Measurements from ENCODE around the gene OR2S2.
A peak's percentile ranks its signal among the peaks of the same experiment; 100 is the strongest.
"Not testable (repeated sequence)": the region's sequence is repeated elsewhere in the genome, so short reads cannot be mapped to it uniquely, and the experiment has no call there.

OR2S2 gene, protein sequence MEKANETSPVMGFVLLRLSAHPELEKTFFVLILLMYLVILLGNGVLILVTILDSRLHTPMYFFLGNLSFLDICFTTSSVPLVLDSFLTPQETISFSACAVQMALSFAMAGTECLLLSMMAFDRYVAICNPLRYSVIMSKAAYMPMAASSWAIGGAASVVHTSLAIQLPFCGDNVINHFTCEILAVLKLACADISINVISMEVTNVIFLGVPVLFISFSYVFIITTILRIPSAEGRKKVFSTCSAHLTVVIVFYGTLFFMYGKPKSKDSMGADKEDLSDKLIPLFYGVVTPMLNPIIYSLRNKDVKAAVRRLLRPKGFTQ
- 0 to 0.07 (median 0) reads per million in 18 experiments for total RNA-seq

DNA sequence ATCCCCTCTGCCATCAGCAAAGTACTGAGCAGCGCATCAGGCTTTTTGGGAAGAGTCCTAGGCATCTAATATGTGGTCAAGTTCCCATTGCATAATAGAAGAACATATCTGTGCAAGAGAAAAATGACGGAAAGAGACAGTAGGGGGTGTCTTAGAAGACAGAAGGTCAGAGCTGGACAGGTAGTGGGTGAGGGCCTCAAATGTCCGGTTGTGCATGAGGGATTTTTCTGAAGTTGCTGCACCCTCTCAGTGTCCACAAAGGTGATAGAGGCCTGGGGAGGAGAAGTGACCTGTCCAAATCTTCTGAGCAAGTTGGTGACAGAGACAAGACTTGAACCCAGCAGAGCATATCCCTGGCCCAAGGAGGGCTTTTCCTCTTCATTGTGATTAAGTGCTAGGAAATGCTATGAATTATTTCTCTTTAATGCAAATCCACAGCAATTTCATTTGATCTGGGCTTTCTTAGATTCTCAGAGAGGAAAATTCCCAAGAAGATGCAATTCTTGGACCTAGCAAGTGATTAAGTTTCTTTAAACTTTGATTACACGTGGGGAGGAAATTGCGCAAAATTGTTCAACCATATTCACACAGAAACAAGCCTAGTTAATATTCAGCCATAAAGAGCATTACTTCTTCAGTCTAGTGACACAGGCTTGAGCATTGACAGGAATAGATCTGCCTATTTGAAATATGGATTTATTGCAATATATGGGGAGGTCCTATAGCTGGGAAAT, at the start of gene OR2S2:
Gene OR2S2, minus strand, starts transcription at position 51 of the 734 bp plus-strand sequence. CDS start 56 bp downstream, outside the sequence.
- no peak for DNase-seq

DNA sequence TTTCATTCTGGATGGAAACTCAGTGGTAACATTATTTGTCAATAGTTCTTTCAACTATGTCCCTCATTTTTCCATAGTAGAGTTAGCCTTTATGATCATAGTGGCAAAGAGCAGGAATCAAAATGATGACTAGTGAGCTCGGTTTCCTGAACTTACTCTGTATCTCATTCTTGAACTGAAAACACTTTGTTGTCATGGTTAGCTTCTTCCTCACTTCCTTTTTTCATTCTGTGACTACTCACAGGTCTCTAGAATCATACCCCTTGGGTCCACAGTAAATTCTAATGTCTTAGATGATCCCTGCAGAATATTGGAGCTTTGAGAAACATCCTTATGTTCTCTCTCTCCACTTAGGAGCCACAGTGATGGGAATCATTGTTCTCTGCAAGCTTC, 49.4 kb upstream of the OR2S2 start:
- DNase-seq, result no peak

DNA sequence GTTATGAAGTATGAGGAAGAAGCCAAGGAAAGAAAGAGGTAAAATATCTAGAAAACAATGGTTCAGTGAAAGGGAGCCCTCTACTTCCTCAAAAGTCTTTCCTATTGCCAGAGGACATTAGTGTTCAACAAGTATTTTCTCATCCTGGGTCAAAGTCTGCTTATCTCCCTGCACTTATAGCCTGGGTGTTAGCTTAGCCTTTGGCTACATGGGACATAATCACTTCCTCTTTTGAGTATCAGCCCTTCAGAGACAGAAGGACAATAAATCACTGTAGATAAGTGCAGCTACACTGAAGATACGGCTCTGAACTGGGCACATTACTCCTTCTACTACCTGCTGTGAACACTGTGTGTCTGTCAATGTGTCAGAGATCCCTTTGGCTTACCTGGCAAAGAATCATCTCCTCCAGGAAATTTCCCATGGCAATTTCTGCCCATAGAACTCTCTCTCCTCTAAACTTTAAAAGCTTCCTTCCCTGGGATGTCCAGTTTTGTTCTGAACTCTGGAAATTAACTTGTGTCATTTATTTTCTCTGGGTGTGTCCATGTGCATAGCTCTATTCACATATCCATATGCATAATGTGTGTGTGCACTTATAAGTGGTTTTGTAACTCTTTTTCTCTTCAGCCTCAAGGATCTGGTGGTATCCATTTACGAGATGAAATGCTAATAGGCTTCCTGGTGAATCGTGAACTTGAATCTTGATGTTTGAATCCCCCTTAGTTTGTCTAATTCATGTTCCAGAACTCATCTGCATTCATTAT, 48.8 kb upstream of the OR2S2 start:
- DNase-seq, result peak; percentile 9 to 18

DNA sequence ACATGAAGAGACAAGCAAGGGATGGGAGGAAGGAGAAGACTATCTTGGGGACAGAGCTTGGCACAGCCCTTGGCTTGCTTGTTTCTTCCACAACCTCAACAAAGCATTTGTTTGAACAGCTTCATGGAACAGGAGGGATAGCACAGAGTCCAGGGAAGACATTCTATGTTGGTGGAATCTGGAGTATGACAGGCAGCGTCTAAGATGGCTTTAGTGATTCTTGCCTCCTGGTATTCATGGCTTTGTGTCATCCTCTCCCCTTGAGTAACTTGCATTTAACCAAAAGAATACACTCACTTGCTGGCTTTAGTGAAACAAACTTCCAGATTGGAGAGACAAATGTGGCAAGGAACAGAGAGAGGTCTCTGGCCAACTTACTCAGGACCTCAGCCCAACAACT, 47.9 kb upstream of the OR2S2 start:
- no peak for DNase-seq

DNA sequence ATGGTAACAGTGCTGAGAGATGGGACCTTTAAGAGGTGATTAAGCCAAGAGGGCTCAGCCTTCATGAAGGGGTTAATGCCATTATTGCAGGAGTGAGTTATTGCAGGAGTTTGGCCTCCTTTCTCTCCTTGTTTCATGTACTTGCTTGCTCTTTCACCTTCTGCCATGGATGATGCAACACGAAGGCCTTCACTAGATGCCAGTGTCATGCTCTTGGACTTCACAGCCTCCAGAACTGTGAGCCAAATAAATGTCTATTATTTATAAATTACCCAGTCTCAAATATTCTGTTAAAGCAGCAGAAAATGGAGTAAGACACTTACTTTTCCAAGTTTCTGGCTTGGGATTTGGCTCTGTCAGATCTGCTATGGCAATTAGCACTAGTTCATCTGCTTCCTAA, 40.4 kb upstream of the OR2S2 start:
- DNase-seq, result no peak

DNA sequence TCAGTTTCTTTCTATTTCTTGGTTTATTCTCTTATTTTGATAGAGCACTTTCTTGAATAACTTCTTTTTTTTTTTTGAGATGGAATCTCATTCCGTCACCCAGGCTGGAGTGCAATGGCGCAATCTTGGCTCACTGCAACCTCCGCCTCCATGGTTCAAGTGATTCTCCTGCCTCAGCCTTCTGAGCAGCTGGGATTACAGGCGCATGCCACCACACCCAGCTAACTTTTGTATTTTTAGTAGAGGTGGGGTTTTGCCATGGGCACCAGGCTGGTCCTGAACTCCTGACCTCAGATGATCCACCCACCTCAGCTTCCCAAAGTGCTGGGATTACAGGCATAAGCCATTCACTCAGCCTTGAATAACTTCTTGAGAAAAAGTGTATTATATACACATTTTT, 39.1 kb upstream of the OR2S2 start:
- DNase-seq, result not testable (repeated sequence)

DNA sequence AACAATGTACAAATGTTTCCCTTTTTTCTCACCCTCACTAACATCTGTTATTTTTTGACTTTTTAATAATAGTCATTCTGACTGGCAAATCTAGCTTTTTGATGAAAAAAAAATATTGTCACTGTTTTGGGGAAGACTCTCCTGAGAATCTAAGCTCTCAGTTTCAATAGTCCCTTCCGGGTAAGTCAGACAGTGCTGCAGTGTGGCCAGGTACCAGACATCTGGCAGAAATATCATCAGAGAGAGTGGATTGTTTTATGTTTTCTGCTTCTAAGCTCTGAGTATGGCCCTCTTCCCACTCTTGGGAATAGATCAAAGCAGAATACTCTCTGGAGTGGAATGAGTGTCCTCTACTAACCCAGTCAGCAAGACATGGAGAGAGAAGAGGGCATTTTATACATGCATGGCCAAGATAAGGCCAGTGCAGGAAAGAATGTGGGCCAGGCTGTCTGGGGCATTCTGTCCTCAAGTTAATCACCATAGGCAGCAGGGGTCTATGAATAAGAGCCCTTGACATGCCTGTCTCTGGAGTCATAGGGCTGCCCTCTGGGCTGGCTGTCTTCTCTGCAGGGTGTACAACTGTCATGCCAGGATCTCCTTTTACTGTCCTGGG, 38.5 kb upstream of the OR2S2 start:
- DNase-seq, result no peak

DNA sequence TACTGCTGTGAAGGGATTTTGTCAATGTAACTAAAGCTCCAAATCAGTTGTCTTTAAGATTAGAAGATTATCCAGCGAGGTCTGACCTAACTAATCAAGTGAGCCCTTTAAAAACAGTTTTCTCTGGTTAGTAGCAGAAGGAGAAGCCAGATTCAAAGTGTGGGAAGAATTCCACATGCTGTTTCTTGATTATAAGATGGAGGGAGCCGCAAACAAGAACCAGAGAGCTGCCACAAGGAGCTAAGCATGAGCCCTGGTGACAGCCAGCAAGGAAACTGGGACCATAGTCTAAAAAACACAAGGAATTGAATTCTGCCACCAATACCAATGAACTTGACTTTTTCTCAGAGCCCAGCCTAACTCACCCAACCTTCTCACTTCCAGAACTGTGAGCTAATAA, 37.0 kb upstream of the OR2S2 start:
- DNase-seq, result no peak

DNA sequence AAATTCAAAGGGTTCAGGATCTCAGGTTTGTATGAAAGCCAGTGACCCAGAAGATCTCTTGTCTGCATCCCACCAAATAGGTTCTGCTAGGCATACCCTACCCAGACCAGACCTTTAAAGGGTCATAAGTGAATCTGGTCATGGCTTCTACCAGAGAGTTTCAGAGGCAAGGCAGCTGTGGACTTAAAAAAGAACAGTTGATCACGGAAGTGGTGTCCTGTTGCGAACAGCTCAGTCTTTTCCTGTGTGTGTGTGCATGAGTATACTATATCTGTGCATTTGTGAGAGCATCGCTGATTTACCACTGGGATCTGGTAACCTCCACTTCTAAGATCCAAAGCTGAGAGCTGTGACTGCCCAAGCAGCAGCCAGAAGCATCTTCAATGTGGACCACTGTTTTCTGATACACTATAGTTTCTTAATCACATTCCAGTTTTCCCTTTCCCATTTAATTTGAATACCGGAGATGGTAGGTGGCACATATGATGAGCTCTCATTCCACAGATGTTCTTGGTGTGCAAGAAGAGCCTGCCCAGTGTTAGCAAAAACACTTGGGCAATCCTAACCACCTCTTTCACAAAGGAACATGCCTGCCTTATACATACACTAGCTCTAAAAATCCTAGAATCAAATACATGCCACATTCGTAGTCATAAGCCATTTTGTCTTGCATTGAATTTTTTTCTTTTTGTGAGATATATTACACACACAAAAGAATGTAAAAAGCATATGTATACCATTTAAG, 36.2 kb upstream of the OR2S2 start:
- DNase-seq, result no peak

DNA sequence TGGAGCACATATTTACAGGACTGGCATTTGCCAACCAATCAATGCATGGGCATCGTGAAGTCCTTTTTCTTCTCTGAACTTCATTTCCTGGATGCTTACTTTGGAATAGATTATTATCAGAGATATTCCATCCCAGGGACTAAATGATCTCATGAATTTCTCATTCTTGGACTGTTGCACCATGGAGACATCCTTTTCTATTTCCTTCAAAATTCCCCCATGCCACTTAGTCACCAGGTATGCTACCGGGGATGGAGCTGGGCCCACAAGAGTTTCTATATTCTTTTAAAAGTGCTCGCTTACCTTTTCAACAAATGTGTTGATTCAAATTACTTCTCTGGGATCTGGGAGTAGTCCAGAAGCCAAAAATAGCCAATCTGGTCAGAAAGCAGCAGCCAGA, 35.2 kb upstream of the OR2S2 start:
- not testable (repeated sequence) for DNase-seq

DNA sequence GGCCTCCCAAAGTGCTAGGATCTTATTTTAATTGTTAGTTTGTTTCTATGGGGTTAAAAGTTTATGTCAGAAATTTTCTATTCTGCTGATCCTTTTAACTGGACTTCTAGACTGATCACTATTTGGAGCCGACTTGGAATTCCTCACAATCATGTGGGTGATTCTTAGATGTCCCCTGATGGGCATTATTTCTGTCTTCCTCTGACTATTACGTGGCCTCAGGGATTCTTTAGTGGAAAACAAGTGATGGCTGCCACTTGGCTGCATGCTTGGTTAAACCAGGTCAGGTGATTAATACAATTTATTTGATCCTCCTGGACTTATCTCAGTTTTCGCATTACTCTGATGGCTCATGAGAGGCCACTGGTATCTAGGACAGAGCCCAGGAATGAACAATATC, 32.2 kb upstream of the OR2S2 start:
- DNase-seq, result no peak

DNA sequence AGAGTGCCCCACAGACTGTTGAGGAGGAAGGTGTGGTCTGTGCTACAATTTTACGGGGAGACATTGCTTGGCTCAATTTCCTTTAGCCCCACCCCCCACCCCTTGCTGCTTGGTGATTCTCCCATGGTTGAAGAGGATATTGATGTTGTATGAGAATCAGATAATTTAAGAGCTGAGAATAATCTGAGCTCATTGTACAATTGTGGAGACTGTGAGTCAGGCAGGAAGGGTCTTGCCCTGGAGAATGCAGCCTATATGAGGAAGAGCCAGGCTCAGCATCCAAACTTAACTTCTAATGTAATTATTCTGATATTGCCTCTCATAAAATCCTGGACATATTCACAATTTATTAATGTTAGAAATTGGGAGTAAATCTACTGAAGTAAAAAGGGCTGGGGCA, 26.1 kb upstream of the OR2S2 start:
- DNase-seq, result no peak

DNA sequence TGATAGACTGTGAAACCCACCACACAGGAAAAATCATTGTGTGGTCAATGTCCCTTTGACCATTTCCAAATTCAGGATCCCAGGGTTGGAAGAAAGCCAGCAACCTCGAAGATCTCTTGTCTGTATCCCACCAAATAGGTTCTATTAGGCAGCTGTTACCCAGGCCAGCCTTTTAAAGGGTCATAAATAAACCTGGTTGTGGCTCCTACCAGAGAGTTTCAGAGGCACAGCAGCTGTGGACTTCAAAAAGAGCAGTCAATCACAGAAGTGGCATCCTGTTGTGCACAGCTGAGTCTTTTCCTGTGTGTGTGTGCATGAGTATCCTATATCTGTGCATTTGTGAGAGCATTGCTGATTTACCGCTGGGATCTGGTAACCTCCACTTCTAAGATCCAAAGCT, 23.7 kb upstream of the OR2S2 start:
- no peak for DNase-seq

DNA sequence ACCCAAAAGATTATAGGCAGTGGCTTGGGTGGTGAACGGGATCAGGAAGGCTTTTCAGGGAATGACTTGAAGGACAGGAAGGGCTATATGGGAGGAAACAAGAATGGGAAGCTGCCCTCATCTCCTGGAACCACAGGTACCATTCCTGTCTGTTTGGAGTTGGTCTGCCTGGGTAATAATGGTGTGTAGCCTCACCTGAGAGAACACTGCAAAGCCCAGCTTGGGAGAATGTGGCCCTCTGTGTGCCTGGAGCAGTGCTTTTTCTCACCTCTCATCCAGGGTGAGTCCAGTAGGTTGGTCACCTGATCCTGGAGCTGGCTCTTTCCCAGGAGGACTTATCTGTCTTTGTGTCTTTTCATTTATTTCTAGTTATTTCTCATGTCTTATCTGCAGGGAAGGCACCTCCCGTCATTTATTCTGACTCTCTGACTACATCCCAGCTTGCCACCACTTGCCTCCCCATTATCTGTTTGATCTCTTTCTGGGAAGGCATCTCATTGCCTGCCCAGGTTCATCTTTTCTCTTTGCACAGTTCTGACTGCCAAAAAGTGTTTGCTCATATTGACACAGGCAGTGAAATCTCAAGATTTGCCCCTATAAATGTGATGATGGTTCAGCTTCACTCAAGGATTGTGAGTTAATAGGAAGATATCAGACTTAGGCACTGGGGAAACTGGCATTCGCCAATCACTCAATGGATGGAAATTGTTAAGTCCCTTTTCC, 22.5 kb upstream of the OR2S2 start:
- no peak for DNase-seq

DNA sequence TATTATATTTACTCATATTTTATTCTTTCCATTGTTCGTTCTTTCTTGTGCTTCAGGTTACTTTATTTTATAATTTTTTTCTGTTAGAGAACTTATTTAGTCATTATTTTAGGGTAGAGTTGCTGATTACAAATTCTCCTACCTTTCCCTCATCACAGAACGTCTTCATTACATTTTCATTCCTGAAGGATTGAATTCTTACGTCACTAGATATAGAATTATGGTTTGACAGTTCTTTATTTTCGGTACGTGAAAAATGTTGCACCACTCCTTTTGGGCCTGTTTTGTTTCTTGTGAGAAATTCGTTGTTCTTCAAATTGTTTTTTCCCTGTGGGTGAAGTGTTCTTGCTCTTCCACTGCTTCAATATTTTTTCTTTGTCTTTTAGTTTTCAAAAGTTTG, 20.8 kb upstream of the OR2S2 start:
- DNase-seq, result no peak

DNA sequence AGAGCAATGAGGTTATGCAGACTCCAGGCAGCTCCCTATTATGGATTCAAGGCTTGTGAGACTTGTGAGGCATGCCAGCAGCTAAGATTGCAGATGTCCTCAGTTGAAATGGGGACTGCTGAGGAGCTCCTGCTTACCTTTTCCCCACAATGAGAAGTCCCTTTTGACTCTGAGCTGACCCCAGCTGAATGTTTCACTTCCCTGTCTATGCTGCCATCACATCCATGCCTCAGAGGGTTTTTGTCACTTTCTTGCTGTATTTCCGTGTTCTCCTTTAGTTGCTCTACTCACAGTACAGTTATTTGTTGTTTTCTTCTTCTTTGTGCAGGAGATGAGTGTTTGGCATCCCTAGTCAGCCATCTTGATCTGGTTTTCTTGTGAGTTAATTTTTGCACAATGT, 18.8 kb upstream of the OR2S2 start:
- peak; percentile 13 to 25 for DNase-seq

DNA sequence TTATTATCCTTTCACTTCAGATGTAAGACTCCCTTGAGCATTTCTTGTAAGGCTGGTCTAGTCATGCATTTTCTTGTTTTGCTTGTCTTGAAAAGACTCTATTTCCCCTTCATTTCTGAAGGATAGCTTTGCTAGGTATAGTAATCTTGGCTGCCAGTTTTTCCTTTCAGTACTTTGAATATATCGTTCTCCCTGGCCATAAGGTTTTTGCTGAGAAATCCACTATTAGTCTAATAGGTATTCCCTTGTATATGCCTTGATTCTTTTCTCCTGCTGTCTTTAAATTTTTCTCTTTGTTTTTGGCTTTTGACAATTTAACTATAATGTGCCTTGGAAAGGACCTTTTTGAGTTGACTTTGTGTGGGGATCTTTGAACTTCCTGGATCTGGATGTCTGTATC, 16.8 kb upstream of the OR2S2 start:
- DNase-seq, result no peak

DNA sequence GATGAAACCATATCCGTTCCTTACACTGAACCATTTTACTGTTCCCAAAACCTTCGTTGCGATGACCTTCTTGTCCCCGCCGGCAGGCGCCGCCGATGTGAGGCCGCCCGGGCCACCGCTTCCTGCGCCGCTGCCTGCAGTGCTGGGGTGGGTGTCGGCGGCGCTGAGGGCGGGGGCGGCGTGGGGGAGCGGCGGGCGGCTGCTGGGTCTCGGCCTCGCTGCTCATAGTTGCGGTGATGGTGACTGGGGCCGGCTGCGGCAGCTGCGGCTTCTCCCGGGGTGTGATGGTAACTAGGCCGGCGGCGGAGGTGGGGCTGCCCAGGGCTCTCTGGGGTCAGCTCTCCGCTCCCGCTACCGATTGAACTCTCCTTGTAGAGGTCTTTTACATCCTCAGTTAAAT, 14.1 kb upstream of the OR2S2 start:
- DNase-seq, result no peak

DNA sequence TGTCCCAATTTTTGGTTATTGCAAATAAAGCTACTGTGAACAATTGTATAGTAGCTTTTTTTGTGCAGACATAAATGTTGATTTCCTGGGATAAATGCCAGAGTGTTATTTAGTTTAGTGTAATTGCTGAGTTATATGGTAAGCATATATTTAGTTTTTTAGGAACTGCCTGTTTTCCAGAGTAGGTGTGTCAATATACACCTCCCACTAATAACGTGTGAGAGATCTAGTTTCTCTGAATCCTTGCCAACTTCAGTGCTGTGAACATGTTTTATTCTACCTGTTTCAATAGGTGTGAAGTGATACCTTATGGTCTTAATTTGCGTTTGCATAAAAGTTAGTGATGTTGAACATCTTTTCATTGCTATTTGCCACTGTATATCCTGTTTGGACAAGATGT, 9.1 kb upstream of the OR2S2 start:
- no peak for DNase-seq

DNA sequence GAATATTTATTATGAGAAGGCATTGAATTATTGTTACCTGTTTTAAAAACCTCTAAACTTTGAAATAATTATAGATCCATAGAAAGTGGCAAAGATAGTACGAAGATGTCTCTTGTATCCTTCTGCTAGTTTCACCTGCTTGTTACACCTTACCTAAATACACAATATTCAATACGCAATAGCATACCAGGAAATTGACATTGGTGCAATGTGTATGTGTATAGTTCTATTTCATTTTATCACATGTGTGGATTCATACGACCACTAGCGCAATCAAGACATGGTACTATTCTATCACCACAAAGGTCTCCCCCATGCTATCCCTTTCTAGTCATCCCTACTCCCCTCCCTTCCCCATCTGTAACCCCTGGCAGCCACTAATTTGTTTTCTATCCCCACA, 8.5 kb upstream of the OR2S2 start:
- DNase-seq, result no peak

DNA sequence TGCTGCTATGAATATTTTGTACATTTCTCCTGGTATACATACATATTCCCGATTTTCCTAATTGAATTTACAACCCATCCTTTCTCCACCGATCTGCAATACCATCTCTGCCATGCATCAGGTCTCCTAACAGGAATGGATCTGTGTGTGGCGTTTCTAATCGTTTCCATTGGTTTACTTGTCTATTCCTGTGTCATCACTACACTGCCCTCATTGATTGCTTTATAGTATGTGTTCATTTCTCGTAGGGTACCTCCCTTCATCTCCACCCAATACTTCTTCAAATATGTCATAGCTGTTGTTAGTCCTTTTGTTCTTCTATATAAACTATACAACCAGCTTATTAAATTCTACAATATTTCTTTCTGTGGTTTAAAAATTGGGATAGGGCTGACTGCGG, 7.1 kb upstream of the OR2S2 start:
- DNase-seq, result no peak
